HepG2 (cell line): ENCODE results near the gene ZNF584. TPM values are rescaled to one million over a fixed set of nuclear protein-coding genes. Genes with fewer than 3 reads are reported as not detected.

Experiments
- ATM ChIP-seq: fragments of 450-650 bp; IDR thresholded peaks from 2 replicates; pipeline ENCODE4 v1.7.1; 2017; ENCODE audit warnings: mild to moderate bottlenecking, borderline replicate concordance
- HNRNPL ChIP-seq: fragments of 200-400 bp; formaldehyde crosslinking; IDR thresholded peaks from 2 replicates; pipeline ENCODE4 v1.6.1; 2017; ENCODE audit warnings: mild to moderate bottlenecking, low read depth, low read length
- SNRNP70 ChIP-seq: fragments of 200-400 bp; formaldehyde crosslinking; IDR thresholded peaks from 2 replicates; pipeline ENCODE4 v1.6.1; 2017; ENCODE audit warnings: mild to moderate bottlenecking, low read depth, low read length, moderate library complexity
- ZBTB3 ChIP-seq: sonication (generic); formaldehyde crosslinking; IDR thresholded peaks from 2 replicates; pipeline ENCODE4 v1.4.0; 2020; ENCODE audit warnings: low read depth, mild to moderate bottlenecking, moderate library complexity, missing genetic modification reagents, borderline replicate concordance
- ZFP36L2 ChIP-seq: sonication (generic); formaldehyde crosslinking; IDR thresholded peaks from 2 replicates; pipeline ENCODE4 v1.4.0; 2020; ENCODE audit warnings: missing genetic modification reagents
- ZFY ChIP-seq: sonication (generic); formaldehyde crosslinking; IDR thresholded peaks from 2 replicates; pipeline ENCODE4 v1.4.0; 2020; ENCODE audit warnings: missing genetic modification reagents
- ZNF577 ChIP-seq: sonication (generic); formaldehyde crosslinking; IDR thresholded peaks from 2 replicates; pipeline ENCODE4 v1.4.0; 2020; ENCODE audit warnings: mild to moderate bottlenecking, low read depth, missing genetic modification reagents, borderline replicate concordance
- ZNF652 ChIP-seq: IDR thresholded peaks from 2 replicates; pipeline ENCODE4 v1.6.1; 2016; ENCODE audit warnings: low read depth, borderline replicate concordance
- ZNF841 ChIP-seq: sonication (generic); formaldehyde crosslinking; IDR thresholded peaks from 2 replicates; pipeline ENCODE4 v1.8.1; 2023; ENCODE audit warnings: missing genetic modification reagents, borderline replicate concordance
- polyA plus RNA-seq, 8 experiments: library from polyadenylated mRNA; depleted of rRNA in 3 of 8; stranded (reverse) in 7 of 8; unstranded in 1 of 8; fragments of >200 nt; fragmentation: Illumina TruSeq in 4 of 8; extraction: Trizol in 4 of 8; gene quantifications; 2 replicates each; pipeline versions ENCODE4 v1.2.1 to v1.2.3, GENCODE V29; 2011 to 2016; ENCODE audit warnings: low read depth in 4 of 8, missing spikeins in 1 of 8, mixed read lengths in 1 of 8; ENCODE audit not compliant: insufficient read depth in 1 of 8
- total RNA-seq, 5 experiments: library from RNA; depleted of rRNA; stranded (reverse); fragments of >200 nt; fragmentation: Illumina TruSeq; extraction: Trizol; gene quantifications; 2 replicates each; pipeline ENCODE4 v1.2.3, GENCODE V29; 2016; ENCODE audit warnings: low read depth in 1 of 5
- TF ChIP-seq, protein P1 (sequence below): sonication (generic); formaldehyde crosslinking; IDR thresholded peaks from 2 replicates; pipeline ENCODE4 v1.4.0; 2020; ENCODE audit warnings: mild to moderate bottlenecking, missing genetic modification reagents
- TF ChIP-seq, protein P2 (sequence below): sonication (generic); formaldehyde crosslinking; IDR thresholded peaks from 2 replicates; pipeline ENCODE4 v1.4.0; 2020; ENCODE audit warnings: missing genetic modification reagents, mild to moderate bottlenecking, borderline replicate concordance
- TF ChIP-seq, protein P3 (sequence below): sonication (generic); formaldehyde crosslinking; IDR thresholded peaks from 2 replicates; pipeline ENCODE4 v1.8.1; 2023; ENCODE audit warnings: mild to moderate bottlenecking, missing genetic modification reagents
- TF ChIP-seq, protein P4 (sequence below): sonication (generic); formaldehyde crosslinking; IDR thresholded peaks from 2 replicates; pipeline ENCODE4 v1.5.0; 2020; ENCODE audit warnings: mild to moderate bottlenecking, missing genetic modification reagents

The ZNF584 gene
- total and polyA plus RNA-seq, 2 of the 13 experiments (the other 11 are each of a cell fraction or from before 2014, with no cell fraction given) = 2.4 to 7.0 TPM

- TF ChIP-seq, protein P1, sequence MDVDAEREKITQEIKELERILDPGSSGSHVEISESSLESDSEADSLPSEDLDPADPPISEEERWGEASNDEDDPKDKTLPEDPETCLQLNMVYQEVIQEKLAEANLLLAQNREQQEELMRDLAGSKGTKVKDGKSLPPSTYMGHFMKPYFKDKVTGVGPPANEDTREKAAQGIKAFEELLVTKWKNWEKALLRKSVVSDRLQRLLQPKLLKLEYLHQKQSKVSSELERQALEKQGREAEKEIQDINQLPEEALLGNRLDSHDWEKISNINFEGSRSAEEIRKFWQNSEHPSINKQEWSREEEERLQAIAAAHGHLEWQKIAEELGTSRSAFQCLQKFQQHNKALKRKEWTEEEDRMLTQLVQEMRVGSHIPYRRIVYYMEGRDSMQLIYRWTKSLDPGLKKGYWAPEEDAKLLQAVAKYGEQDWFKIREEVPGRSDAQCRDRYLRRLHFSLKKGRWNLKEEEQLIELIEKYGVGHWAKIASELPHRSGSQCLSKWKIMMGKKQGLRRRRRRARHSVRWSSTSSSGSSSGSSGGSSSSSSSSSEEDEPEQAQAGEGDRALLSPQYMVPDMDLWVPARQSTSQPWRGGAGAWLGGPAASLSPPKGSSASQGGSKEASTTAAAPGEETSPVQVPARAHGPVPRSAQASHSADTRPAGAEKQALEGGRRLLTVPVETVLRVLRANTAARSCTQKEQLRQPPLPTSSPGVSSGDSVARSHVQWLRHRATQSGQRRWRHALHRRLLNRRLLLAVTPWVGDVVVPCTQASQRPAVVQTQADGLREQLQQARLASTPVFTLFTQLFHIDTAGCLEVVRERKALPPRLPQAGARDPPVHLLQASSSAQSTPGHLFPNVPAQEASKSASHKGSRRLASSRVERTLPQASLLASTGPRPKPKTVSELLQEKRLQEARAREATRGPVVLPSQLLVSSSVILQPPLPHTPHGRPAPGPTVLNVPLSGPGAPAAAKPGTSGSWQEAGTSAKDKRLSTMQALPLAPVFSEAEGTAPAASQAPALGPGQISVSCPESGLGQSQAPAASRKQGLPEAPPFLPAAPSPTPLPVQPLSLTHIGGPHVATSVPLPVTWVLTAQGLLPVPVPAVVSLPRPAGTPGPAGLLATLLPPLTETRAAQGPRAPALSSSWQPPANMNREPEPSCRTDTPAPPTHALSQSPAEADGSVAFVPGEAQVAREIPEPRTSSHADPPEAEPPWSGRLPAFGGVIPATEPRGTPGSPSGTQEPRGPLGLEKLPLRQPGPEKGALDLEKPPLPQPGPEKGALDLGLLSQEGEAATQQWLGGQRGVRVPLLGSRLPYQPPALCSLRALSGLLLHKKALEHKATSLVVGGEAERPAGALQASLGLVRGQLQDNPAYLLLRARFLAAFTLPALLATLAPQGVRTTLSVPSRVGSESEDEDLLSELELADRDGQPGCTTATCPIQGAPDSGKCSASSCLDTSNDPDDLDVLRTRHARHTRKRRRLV (CRISPR knock-in tag) = no peak
- TF ChIP-seq, protein P2, sequence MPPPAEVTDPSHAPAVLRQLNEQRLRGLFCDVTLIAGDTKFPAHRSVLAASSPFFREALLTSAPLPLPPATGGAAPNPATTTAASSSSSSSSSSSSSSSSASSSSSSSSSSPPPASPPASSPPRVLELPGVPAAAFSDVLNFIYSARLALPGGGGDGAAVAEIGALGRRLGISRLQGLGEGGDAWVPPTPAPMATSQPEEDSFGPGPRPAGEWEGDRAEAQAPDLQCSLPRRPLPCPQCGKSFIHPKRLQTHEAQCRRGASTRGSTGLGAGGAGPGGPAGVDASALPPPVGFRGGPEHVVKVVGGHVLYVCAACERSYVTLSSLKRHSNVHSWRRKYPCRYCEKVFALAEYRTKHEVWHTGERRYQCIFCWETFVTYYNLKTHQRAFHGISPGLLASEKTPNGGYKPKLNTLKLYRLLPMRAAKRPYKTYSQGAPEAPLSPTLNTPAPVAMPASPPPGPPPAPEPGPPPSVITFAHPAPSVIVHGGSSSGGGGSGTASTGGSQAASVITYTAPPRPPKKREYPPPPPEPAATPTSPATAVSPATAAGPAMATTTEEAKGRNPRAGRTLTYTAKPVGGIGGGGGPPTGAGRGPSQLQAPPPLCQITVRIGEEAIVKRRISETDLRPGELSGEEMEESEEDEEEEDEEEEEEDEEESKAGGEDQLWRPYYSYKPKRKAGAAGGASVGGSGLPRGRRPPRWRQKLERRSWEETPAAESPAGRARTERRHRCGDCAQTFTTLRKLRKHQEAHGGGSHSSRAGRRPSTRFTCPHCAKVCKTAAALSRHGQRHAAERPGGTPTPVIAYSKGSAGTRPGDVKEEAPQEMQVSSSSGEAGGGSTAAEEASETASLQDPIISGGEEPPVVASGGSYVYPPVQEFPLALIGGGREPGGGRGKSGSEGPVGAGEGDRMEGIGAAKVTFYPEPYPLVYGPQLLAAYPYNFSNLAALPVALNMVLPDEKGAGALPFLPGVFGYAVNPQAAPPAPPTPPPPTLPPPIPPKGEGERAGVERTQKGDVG (CRISPR knock-in tag) = no peak
- TF ChIP-seq ZNF841 (CRISPR knock-in tag) (no peak), ZBTB3 (CRISPR knock-in tag) (no peak), ZFP36L2 (CRISPR knock-in tag) (no peak), ATM (no peak), ZFY (peak; percentile 81), ZNF652 (CRISPR knock-in tag) (no peak), ZNF577 (CRISPR knock-in tag) (no peak), SNRNP70 (no peak), HNRNPL (no peak)
- TF ChIP-seq, protein P3, sequence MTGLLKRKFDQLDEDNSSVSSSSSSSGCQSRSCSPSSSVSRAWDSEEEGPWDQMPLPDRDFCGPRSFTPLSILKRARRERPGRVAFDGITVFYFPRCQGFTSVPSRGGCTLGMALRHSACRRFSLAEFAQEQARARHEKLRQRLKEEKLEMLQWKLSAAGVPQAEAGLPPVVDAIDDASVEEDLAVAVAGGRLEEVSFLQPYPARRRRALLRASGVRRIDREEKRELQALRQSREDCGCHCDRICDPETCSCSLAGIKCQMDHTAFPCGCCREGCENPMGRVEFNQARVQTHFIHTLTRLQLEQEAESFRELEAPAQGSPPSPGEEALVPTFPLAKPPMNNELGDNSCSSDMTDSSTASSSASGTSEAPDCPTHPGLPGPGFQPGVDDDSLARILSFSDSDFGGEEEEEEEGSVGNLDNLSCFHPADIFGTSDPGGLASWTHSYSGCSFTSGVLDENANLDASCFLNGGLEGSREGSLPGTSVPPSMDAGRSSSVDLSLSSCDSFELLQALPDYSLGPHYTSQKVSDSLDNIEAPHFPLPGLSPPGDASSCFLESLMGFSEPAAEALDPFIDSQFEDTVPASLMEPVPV = no peak
- TF ChIP-seq, protein P4, sequence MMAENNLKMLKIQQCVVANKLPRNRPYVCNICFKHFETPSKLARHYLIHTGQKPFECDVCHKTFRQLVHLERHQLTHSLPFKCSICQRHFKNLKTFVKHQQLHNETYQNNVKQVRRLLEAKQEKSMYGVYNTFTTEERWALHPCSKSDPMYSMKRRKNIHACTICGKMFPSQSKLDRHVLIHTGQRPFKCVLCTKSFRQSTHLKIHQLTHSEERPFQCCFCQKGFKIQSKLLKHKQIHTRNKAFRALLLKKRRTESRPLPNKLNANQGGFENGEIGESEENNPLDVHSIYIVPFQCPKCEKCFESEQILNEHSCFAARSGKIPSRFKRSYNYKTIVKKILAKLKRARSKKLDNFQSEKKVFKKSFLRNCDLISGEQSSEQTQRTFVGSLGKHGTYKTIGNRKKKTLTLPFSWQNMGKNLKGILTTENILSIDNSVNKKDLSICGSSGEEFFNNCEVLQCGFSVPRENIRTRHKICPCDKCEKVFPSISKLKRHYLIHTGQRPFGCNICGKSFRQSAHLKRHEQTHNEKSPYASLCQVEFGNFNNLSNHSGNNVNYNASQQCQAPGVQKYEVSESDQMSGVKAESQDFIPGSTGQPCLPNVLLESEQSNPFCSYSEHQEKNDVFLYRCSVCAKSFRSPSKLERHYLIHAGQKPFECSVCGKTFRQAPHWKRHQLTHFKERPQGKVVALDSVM = peak; percentile 36
These were observed 58.5 kb downstream of the ZNF584 start, which contains the start of gene ZNF324 (continued) for GRCh38 chr19:58466760-58467589.
